Measurements from ENCODE around the gene DAZL. TPM values are rescaled to one million over a fixed set of nuclear protein-coding genes. Genes with fewer than 3 reads are reported as not detected.

DAZL gene
- total and polyA plus RNA-seq, 8 donors, result 0.18 to 0.62 (median 0.31) TPM; not detected in 5

GRCh38 chr3:16607718-16608117 lies 2.5 kb upstream of the DAZL start:
- intact Hi-C loops (cut with DNase I; ENCODE audit: low total_unique reads), result loop anchor here (10.0 kb wide), 2 partner anchors 427 to 627 kb away; no protein-coding TSS in a partner anchor
- H3K27ac ChIP-seq, result no peak overlapping the region
- 51 to 67% (median 55%) methylated on average over 3 of the region's 3 CpGs for WGBS, 5 donors
- no peak for DNase-seq
- H3K4me1 ChIP-seq, result no peaks in the 10 kb centered on the region
- no peaks in the 10 kb centered on the region for H3K9me3 ChIP-seq
- no peaks in the 10 kb centered on the region for H3K36me3 ChIP-seq
- no peaks in the 10 kb centered on the region for H3K27me3 ChIP-seq
- no peak overlapping the region for H3K4me3 ChIP-seq
- no peak for TF ChIP-seq CTCF (IDR thresholded peaks at IDR 0.05)
- no peak for TF ChIP-seq POLR2A (IDR thresholded peaks at IDR 0.05)
- no peak for TF ChIP-seq EP300 (IDR thresholded peaks at IDR 0.05)
- TF ChIP-seq POLR2AphosphoS5 (IDR thresholded peaks at IDR 0.05), result no peak

- TF ChIP-seq POLR2A (IDR thresholded peaks at IDR 0.05) (no peak), EP300 (IDR thresholded peaks at IDR 0.05) (no peak), POLR2AphosphoS5 (IDR thresholded peaks at IDR 0.05) (no peak), CTCF (IDR thresholded peaks at IDR 0.05) (no peak)
- WGBS, 5 donors, result 70 to 75% (median 73%) methylated on average over 4 of the region's 4 CpGs
- intact Hi-C loops (cut with DNase I; ENCODE audit: low total_unique reads), result loop anchor here (10.0 kb wide), 2 partner anchors 428 to 628 kb away; no protein-coding TSS in a partner anchor
These were observed 1.2 kb upstream of the DAZL start for GRCh38 chr3:16606398-16606797.

GRCh38 chr3:16605966-16606365 lies 743 bp upstream of the DAZL start:
- DNase-seq, result no peak
- Histone ChIP-seq H3K27ac (no peak overlapping the region), H3K9me3 (no peaks in the 10 kb centered on the region), H3K4me1 (peaks cover 0 to 4% (median 0%) of the 10 kb centered on the region in 4 donors), H3K4me3 (no peak overlapping the region), H3K36me3 (no peaks in the 10 kb centered on the region), H3K27me3 (peaks cover 0 to 2% (median 0%) of the 10 kb centered on the region in 3 donors)
- intact Hi-C loops (cut with DNase I; ENCODE audit: low total_unique reads), result loop anchor here (10.0 kb wide), 2 partner anchors 429 to 629 kb away; no protein-coding TSS in a partner anchor
- 90 to 96% (median 93%) methylated on average over 8 of the region's 8 CpGs for WGBS, 5 donors
- TF ChIP-seq EP300 (IDR thresholded peaks at IDR 0.05), result no peak
- TF ChIP-seq POLR2AphosphoS5 (IDR thresholded peaks at IDR 0.05), result no peak
- TF ChIP-seq CTCF (IDR thresholded peaks at IDR 0.05), result no peak
- TF ChIP-seq POLR2A (IDR thresholded peaks at IDR 0.05), result no peak

More at GRCh38 chr3:16606398-16606797, 1.2 kb upstream of the DAZL start:
- no peak for DNase-seq
- Histone ChIP-seq H3K4me3 (no peak overlapping the region), H3K27me3 (no peaks in the 10 kb centered on the region), H3K4me1 (no peaks in the 10 kb centered on the region), H3K27ac (no peak overlapping the region), H3K36me3 (no peaks in the 10 kb centered on the region), H3K9me3 (no peaks in the 10 kb centered on the region)

GRCh38 chr3:16604433-16604832 lies 790 bp downstream of the DAZL start:
- DNase-seq, result no peak
- TF ChIP-seq CTCF (IDR thresholded peaks at IDR 0.05) (no peak), EP300 (IDR thresholded peaks at IDR 0.05) (no peak), POLR2A (IDR thresholded peaks at IDR 0.05) (no peak), POLR2AphosphoS5 (IDR thresholded peaks at IDR 0.05) (no peak)
- Histone ChIP-seq H3K36me3 (no peaks in the 10 kb centered on the region), H3K4me1 (peaks cover 0 to 7% (median 0%) of the 10 kb centered on the region in 4 donors), H3K9me3 (no peaks in the 10 kb centered on the region), H3K27me3 (peaks cover 0 to 5% (median 0%) of the 10 kb centered on the region in 3 donors), H3K27ac (no peak overlapping the region), H3K4me3 (no peak overlapping the region)
- intact Hi-C loops (cut with DNase I; ENCODE audit: low total_unique reads), result loop anchor here (10.0 kb wide), 2 partner anchors 430 to 630 kb away; no protein-coding TSS in a partner anchor
- WGBS, 5 donors, result 96 to 98% (median 97%) methylated on average over 25 to 33 of the region's 33 CpGs

All from stomach (tissue), 9 donors.